HG03060 (cell line): ENCODE measurements around the gene CCHCR1.

Experiments
- ATAC-seq: cut with Tn5 transposase; IDR thresholded peaks from one replicate; pipeline ENCODE4 v1.9.1; 2021; ENCODE audit warnings: low read depth, moderate number of reproducible peaks; ENCODE audit not compliant: unreplicated experiment

The CCHCR1 gene

DNA sequence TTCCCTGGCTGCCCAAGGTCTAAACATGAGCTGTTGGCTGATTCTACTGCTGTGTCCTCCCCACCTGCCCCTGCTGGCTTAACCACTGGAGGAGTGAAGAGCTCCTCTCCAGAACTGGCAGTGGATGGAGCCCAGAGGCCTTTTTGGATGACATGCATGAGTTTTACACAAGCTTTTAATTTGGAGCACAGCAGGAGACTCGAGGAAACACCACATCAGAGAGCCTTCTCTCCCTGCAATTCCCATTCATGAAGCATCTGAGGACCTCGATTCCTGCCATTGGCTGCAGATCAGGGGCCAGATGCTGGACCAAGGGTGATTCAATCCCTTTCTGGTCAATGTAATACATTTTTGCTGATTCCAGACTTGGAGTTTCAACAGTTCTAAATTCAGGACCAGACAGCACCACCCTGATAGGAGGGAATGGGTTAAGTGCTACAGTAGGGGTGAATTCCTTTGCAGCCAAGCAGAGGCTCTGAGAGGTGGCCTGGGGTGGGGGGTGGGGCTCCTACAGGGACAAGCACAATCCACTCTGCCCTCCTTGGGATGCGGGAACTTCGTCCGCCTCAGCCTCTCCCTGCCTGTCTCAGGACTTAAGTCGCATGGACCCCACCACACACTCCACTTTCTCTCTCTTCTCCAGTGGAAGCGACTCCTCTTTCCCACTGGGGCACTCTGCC is 43.6 kb downstream of the CCHCR1 start:
- no peak for ATAC-seq

DNA sequence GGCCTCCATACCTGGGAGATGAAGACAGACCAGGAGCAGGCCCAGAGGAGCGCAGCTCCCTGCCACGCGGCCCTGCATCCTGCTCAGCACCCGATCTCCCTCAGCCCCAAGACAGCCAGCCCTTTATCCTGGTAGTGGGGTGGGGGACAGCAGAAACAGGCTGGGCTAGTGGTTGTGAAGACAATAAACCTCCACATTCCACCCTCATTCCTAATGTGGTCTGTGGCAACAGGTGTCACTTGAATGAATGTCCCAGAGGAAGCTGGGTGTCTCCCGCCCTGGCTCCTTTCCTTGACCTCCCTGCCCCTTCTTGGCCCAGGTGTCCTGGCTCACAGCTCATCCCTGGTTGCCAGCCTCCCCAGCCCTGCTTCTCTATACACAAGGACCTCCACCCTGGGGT is 45.1 kb downstream of the CCHCR1 start, which contains the start of gene C6orf15:
Gene C6orf15, minus strand, starts transcription at position 98 of the 400 bp plus-strand sequence. Its CDS starts 20 bp downstream, at position 78.
- no peak for ATAC-seq

DNA sequence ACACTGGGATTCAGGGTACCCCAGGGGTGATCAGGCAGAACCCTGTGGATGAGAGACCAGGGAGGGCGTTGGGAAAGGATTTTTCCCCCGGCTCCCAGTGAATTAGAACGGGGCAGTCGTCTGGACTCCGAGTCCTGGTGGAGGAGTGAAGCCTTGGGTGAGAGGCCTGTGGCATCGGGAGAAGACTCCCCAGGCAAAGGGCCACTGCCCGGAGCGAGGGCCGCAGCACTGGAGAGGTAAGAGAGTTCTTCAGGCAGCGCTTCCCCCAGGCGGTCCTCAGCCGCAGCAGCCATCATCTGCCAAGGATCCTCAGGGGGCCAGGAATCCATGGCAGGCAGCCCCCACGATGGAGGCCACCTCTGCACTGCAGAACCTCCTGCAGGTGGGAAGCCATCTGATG is 45.9 kb downstream of the CCHCR1 start:
- no peak for ATAC-seq

- ATAC-seq: no peak
These were observed 46.6 kb downstream of the CCHCR1 start for GRCh38 chr6:31110825-31111582.

- ATAC-seq: no peak
These were observed 50.5 kb downstream of the CCHCR1 start for GRCh38 chr6:31107052-31107451.

- no peak for ATAC-seq
These were observed 54.5 kb downstream of the CCHCR1 start for GRCh38 chr6:31103136-31103535.

DNA sequence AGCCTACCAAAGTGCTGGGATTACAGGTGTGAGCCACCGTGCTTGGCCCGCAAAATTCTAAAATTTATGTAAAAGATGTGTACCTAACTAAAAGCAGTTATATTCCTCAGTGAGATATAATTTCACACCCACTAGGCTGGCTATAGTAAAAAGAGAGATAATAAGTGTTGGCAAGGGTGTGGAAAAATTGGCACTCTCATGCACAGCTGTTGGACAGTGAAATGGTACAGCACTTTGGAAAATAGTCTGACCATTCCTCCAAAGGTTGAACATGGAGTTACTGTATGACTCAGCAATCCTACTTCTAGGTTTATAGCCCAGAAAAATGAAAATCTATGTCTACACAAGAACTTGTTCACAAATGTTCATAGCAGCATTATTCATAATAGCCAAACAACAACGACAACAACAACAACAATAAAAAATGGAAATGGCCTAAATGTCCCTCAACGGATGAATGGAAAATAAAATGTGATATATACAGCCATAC is 59.1 kb downstream of the CCHCR1 start:
- no peak for ATAC-seq

GRCh38 chr6:31096656-31097055 is 60.9 kb downstream of the CCHCR1 start:
- ATAC-seq: no peak

DNA sequence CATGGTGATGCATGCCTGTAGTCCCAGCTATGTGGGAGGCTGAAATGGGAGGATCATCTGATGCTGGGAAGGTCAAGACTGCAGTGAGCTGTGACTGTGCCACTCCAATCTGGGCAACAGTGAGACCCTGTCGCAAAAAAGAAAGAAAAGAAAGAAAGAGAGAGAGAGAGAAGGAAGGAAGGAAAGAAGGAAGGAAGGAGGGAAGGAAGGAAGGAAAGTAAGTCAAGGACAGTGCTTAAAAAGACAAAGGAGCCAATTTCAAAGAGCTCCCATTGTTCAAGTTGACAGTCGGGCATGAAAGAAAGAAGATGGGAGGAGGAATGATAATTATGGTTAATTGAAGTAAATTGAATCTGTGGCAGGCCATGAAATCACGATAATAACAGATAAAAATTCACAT is 61.4 kb downstream of the CCHCR1 start:
- ATAC-seq: no peak

DNA sequence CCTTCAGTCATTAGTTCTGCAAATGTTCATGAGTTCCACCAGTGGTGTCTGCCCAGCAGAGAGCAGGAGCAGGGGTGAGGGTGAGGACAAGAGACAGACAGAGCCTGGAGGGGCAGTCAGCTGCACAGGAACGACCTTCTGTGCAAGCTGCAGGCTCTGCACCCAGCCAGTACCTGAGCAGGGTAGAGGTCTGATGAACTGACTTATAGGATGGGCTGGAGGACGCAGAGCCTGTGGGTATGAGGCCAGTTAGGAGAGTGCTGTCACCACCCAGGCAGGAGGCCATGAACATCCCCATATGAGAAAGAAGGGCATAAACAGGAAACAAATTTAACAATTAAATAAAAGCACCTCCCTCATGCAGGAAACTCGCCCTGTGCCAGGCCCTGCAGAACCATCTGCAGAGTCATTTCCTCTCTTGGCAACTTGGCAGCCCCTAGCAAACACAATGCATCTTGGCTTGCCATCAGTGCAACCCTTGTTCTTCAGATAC is 63.2 kb downstream of the CCHCR1 start:
- ATAC-seq: no peak

GRCh38 chr6:31092769-31093505 is 64.7 kb downstream of the CCHCR1 start:
- no peak for ATAC-seq
